Right lobe of liver (tissue), 6 donors: ENCODE results near the gene KRT8. TPM values are rescaled to one million over a fixed set of nuclear protein-coding genes. Genes with fewer than 3 reads are reported as not detected.

Source experiments
- ATAC-seq, 4 donors: fragments of 200-7000 bp; cut with Tn5 transposase; one replicate each; pipeline ENCODE4 v1.9.1; 2020; ENCODE audit warnings: mild to moderate bottlenecking in 4 of 4, moderate library complexity in 4 of 4
- DNase-seq, 3 donors: peaks; one replicate each; pipeline ENCODE4 v3.0.0-alpha.2; 2020
- H3K27ac ChIP-seq, 3 donors: fragments of 200-600 bp; one replicate each; pipeline ENCODE4 v1.8.0; 2022
- H3K27me3 ChIP-seq, 2 donors: fragments of 200-600 bp; one replicate each; pipeline ENCODE4 v1.8.0; 2022
- H3K36me3 ChIP-seq, 4 donors: fragments of 200-600 bp; sonication (generic) in 1 of 4; one replicate each; pipeline versions ENCODE4 v1.5.1 to v1.8.0; 2017 to 2022; ENCODE audit warnings: control low read depth in 1 of 4
- H3K4me1 ChIP-seq, 4 donors: fragments of 200-600 bp; sonication (generic) in 1 of 4; one replicate each; pipeline versions ENCODE4 v1.5.1 to v1.8.0; 2017 to 2022; ENCODE audit warnings: control low read depth in 1 of 4
- H3K4me3 ChIP-seq, 3 donors: fragments of 200-600 bp; one replicate each; pipeline ENCODE4 v1.8.0; 2022
- H3K9me3 ChIP-seq, 4 donors: fragments of 200-600 bp; sonication (generic) in 1 of 4; one replicate each; pipeline versions ENCODE4 v1.5.1 to v1.8.0; 2017 to 2022; ENCODE audit warnings: control low read depth in 1 of 4
- POLR2A ChIP-seq: fragments of 450-650 bp; IDR thresholded peaks from one replicate; pipeline ENCODE4 v1.6.1; 2017; ENCODE audit warnings: antibody characterized with exemption, mild to moderate bottlenecking
- WGBS: methylation state at CpG from one replicate; pipeline ENCODE4 v1.1.6; 2018; ENCODE audit warnings: low coverage, low lambda C conversion rate; ENCODE audit not compliant: insufficient coverage; ENCODE audit errors: missing lambda C conversion rate; 5-methylcytosine and 5-hydroxymethylcytosine counted together
- intact Hi-C, 2 donors: fragments of 100-400 bp; cut with DNase I; formaldehyde crosslinking; loops; one replicate each; pipeline versions ENCODE4 v1.11.2 to v1.14.1; 2022
- total RNA-seq, 6 experiments: library from RNA; depleted of rRNA in 2 of 6; stranded (reverse); fragments of >200 nt in 2 of 6; fragmentation: NEBNext Ultra II Directional in 3 of 6; extraction: Animal tissue kit (Norgen Biotek cat#: 25700) in 3 of 6; gene quantifications; one replicate each; pipeline versions ENCODE4 v1.1.0 to v1.2.4, GENCODE V29; 2016 to 2023
- TF ChIP-seq, protein P1 (sequence below), 4 donors: fragments of 200-600 bp in 3 of 4; fragments of 450-650 bp in 1 of 4; IDR thresholded peaks; one replicate each; pipeline versions ENCODE4 v1.5.1 to v1.8.0; 2016 to 2022; ENCODE audit warnings: antibody characterized with exemption in 4 of 4, mild to moderate bottlenecking in 2 of 4
- donor health status: DM: no; HTN: yes; CAD: no.
- donor health status: DM: no; HTN: no; CAD: no.
- donor health status: DM: no; HTN: no; CAD: no.
- donor health status: DM: no; HTN: yes; CAD: no.
- donor health status: DM: no; HTN: yes; CAD: no.

The KRT8 gene
- total RNA-seq, 6 experiments from 2014 or later, result 149 to 1,003 (median 436) TPM

GRCh38 chr12:52906191-52906601 is 1.3 kb upstream of the KRT8 start:
- H3K4me1 ChIP-seq, result peaks cover 0 to 17% (median 6%) of the 10 kb centered on the region in 4 donors

DNA sequence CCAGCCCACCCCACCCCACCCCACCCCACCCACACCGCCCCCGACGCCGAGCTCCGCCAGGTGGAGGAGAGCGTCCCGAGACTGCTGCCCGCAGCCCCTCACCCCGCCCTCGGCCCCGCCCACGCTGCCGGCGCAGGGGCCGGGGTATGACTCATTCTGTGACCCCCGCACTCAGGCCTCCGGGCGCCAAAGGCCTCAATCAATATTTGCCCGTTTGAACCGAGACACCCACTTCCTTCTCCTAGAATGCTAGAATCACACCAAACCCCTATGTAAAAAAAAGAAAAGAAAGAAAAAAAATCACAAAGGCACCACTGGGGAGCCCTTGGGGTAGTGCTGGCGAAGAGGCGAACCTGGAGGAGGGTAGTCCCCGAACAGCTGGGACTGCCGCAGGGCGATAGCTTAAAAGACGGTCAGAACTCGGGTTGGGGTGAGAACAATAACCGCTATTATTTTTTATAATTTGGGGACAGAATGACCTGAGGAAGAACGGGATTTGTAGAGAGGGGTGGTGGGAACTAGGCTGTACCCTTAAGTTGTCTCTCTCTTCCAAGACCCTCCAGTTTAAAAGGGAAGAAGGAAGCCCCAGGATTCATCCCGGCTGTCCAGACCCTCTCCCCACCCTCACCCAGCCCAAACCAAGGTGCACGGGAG is 894 bp downstream of the KRT8 start:
- Histone ChIP-seq H3K27ac (peak overlapping the region; percentile 76 to 92 (median 87)), H3K36me3 (peaks cover 0 to 28% (median 16%) of the 10 kb centered on the region in 4 donors), H3K27me3 (no peaks in the 10 kb centered on the region), H3K4me3 (peak overlapping the region; percentile 68 to 80 (median 69)), H3K4me1 (peaks cover 0 to 17% (median 6%) of the 10 kb centered on the region in 4 donors), H3K9me3 (no peaks in the 10 kb centered on the region)
- WGBS, result 8% methylated on average over 24 of the region's 31 CpGs
- TF ChIP-seq, protein P1, sequence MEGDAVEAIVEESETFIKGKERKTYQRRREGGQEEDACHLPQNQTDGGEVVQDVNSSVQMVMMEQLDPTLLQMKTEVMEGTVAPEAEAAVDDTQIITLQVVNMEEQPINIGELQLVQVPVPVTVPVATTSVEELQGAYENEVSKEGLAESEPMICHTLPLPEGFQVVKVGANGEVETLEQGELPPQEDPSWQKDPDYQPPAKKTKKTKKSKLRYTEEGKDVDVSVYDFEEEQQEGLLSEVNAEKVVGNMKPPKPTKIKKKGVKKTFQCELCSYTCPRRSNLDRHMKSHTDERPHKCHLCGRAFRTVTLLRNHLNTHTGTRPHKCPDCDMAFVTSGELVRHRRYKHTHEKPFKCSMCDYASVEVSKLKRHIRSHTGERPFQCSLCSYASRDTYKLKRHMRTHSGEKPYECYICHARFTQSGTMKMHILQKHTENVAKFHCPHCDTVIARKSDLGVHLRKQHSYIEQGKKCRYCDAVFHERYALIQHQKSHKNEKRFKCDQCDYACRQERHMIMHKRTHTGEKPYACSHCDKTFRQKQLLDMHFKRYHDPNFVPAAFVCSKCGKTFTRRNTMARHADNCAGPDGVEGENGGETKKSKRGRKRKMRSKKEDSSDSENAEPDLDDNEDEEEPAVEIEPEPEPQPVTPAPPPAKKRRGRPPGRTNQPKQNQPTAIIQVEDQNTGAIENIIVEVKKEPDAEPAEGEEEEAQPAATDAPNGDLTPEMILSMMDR (IDR thresholded peaks at IDR 0.05), result no peak
- no peak for TF ChIP-seq POLR2A
- DNase-seq (peak; percentile 80 to 83 (median 83)), ATAC-seq (peak; percentile 67 to 76 (median 68))
- intact Hi-C loops, result no loop called here

More at GRCh38 chr12:52906191-52906601, 1.3 kb upstream of the KRT8 start:
- DNase-seq (no peak), ATAC-seq (no peak)
- 100% methylated on average over 3 of the region's 7 CpGs for WGBS
- Histone ChIP-seq H3K4me3 (no peak overlapping the region), H3K27ac (no peak overlapping the region), H3K9me3 (no peaks in the 10 kb centered on the region), H3K27me3 (no peaks in the 10 kb centered on the region), H3K36me3 (peaks cover 0 to 7% (median 6%) of the 10 kb centered on the region in 4 donors)
- intact Hi-C loops, result no loop called here
- TF ChIP-seq POLR2A, result no peak
- TF ChIP-seq, protein P1 (IDR thresholded peaks at IDR 0.05), result no peak

DNA sequence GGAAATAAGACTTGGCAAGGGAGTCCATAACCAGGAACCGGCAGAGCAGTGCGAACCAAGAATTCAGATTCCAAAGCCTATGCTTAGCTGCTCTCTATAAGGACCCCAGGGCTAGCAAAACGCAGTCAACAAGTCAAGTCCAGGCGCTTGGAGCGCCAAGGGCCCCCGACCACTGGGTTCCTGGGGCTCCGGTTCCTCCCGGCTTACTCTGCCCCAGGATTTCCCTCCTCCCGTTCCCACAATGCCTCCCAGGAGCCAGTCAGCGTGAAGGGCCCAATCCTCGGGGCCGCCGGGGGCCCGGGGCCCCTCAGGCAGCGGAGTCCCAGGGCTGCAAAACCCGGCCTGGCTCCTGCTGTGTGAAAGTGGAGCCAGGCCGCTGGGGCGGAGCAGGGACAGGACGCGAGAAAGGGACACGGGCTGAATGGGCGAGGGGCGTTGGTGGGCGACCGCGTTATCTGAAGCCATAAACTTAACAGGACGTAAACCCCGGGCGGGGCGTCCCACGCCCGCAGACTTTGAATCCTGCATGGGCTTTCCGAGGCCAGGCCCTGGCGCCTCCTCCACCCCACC is 1.5 kb downstream of the KRT8 start:
- peaks cover 0 to 16% (median 6%) of the 10 kb centered on the region in 4 donors for H3K4me1 ChIP-seq
- ATAC-seq, result peak; percentile 5 to 48 (median 32)

GRCh38 chr12:52901715-52902541 is 2.9 kb downstream of the KRT8 start:
- WGBS, result 53% methylated on average over 4 of the region's 13 CpGs
- Histone ChIP-seq H3K36me3 (peaks cover 0 to 44% (median 30%) of the 10 kb centered on the region in 4 donors), H3K4me1 (peaks cover 0 to 8% (median 2%) of the 10 kb centered on the region in 4 donors), H3K4me3 (peak overlapping the region in 2 of 3 donors; percentile 7 to 16), H3K9me3 (no peaks in the 10 kb centered on the region), H3K27ac (no peak overlapping the region), H3K27me3 (no peaks in the 10 kb centered on the region)
- ATAC-seq (no peak), DNase-seq (no peak)
- intact Hi-C loops, result no loop called here
- TF ChIP-seq POLR2A, result no peak
- TF ChIP-seq, protein P1 (IDR thresholded peaks at IDR 0.05), result no peak

More for the DNA sequence above, 1.5 kb downstream of the KRT8 start:
- WGBS, result 0% methylated on average over 2 of the region's 34 CpGs
- Histone ChIP-seq H3K27me3 (no peaks in the 10 kb centered on the region), H3K36me3 (peaks cover 0 to 32% (median 22%) of the 10 kb centered on the region in 4 donors), H3K27ac (peak overlapping the region in 2 of 3 donors; percentile 87 to 92), H3K4me3 (peak overlapping the region; percentile 68 to 80 (median 69)), H3K9me3 (no peaks in the 10 kb centered on the region)
- TF ChIP-seq, protein P1 (IDR thresholded peaks at IDR 0.05), result no peak
- TF ChIP-seq POLR2A, result no peak
- intact Hi-C loops, result no loop called here
- DNase-seq, result peak; percentile 49 to 73 (median 60)
